NCI-H524 (cell line): ENCODE measurements around the gene ZNF521.
"Not testable (repeated sequence)": the region's sequence is repeated elsewhere in the genome, so short reads cannot be mapped to it uniquely, and the experiment has no call there.

ENCODE experiments used
- DNase-seq, 2 experiments: peaks; one replicate each; lab custom pipeline; 2025; lab: John Stamatoyannopoulos, UW

ZNF521 gene

GRCh38 chr18:25289001-25289631 is 62.9 kb downstream of the ZNF521 start:
- no peak for DNase-seq

- DNase-seq: no peak
These were observed 63.5 kb downstream of the ZNF521 start for GRCh38 chr18:25288340-25288938.

DNA sequence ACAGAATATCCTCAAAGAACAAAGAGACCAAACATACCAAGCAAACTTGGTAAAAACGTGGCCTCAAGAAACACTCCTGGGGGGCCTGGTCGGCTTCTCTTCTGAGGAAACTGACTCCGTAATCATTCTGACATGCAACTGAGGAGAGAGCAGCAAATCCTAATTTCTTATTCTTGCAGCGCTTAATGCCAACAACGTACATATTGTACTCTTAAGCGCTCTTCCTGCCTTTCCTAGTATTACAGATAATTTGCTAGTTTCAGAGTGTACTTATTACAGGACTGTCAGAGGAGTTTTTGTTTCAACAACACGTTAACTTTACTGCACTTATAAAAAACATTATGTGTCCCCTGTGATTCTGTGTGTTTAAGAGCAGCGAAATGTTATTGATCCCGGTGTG is 64.9 kb downstream of the ZNF521 start:
- no peak for DNase-seq

- peak; percentile 9 to 65 for DNase-seq
These were observed 67.0 kb downstream of the ZNF521 start for GRCh38 chr18:25284861-25285550.

DNA sequence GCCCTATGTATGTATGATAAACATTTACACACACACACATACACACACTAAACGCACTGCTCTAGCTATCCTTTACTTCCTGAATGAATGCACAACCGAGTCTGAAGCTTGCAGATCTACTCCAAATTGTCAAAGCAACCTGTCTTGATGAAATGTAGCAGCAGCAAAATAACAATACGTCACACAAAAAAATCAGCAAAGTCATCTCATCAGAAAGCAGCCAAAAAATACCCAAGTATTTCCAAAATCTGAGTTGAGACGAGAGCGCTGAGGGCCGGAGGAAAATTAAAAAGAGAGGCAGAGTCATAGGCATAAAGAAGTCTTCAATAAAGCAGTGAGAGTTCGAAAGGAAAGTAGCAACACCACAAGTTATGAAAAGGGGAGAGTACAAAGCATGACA is 67.7 kb downstream of the ZNF521 start:
- no peak for DNase-seq

GRCh38 chr18:25283781-25284180 is 68.2 kb downstream of the ZNF521 start:
- no peak for DNase-seq

DNA sequence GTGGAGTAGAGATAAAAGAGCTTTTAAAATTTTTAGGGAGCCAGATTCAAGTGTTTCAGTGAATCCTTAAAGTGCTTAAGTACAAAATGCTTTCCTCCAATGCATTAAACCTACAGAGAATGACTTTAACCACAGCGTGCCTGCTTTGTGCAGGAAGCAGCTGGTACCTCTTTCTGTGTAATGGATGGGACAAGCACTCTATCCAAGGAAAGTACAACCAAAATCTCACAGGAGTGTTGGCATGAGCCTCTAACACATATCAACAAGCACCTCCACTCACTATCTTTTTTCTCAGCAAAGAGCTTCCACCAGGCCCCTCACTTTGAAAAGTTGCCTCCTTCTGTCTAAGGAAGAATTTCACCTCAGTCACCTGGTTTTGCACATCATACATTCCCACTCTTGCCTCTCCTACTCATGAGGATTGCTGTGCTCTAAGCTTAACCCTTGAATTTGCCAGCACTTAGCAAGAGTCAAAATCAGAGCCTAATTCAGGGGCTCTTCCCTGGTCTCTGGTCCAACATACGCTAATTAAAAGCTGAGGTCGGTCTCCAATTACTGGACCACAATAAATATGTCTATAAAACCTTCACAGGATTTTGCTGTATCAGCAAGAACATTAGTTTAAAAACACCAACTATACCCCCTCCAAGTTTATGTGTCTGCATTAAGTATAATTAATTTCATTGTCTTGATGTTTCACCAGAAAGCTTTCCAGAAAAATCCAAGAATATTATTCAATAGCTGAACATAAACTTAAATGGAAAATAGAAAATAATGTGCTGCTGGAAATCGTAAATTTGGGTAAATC is 68.9 kb downstream of the ZNF521 start:
- DNase-seq: peak in 1 of 2 experiments; percentile 9

GRCh38 chr18:25282282-25282681 is 69.7 kb downstream of the ZNF521 start:
- DNase-seq: no peak

- no peak for DNase-seq
These were observed 70.4 kb downstream of the ZNF521 start for GRCh38 chr18:25281556-25281955.

DNA sequence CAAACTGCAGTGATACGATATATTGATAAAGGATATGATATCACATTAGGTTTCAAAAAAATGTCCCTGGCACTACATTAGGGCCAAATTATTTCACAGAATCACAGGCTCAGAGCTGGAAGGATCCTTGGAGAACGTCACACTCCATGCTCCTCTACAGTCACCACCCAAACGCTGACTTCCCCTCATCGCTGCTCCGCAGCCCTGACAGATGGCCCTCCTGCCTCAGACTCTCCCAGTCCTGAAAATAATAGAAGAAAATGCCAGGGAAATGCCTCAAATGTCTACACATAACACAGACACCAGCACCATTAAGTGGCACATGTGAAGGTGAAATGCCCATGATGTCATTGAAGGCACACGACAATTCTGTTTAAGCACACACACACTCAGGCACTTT is 72.0 kb downstream of the ZNF521 start:
- DNase-seq: peak; percentile 9 to 46

DNA sequence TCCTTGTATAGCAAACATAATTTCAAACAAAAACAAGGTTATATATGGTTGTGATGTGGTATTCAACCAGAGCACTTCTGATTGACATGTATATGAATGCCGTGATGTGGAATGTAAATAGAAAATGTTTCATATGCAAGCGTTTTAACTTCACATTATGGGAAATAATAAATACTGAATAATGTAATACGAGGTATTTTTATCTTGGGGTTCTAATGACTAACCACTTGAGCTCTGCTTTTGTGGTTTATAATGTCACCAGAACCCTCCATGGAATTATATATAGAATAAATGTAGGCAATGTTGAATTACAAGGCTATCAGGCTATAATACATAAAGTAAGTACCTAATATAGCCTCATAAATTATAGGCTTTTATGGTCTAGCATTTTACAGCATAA is 72.4 kb downstream of the ZNF521 start:
- DNase-seq: no peak

DNA sequence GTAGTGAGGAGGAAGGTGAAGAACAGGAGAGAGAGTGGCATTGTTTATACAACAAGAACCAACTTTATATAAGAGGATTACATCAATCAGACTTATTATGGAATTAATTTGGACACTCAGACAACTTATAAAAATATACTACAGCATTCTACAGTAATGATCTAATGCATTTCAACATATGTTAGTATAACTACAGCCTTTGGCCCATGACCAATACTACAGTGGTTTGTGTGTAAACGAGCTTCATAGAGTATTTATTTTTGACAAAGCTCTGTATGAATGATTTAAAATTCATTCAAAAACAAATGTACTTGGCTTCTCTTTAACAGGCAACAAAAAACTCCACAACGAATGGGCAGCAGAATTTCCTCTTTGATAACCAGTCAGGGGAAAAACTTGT is 72.8 kb downstream of the ZNF521 start:
- peak in 1 of 2 experiments; percentile 37 for DNase-seq

DNA sequence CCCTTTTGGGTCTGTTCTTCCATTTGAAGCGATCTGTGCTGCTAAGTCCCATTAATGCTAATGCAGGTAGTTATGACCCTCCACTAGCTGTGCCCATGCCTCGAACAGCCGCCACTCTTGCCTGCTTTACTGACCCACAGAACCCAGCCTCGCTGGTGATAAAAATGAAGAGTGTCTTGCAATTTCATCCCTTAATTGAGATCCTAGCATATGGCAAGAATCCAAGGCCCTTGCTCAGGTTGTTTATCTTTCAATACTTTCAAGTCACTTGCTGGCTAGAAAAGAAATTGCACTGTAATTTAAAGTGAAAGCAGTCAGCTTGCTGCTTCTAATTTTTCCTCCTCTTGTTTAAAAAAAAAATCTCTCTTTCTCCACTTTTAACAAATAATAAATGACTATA is 73.6 kb downstream of the ZNF521 start:
- DNase-seq: peak; percentile 72 to 81

- DNase-seq: no peak
These were observed 76.5 kb downstream of the ZNF521 start for GRCh38 chr18:25275412-25276001.

GRCh38 chr18:25274926-25275325 is 77.0 kb downstream of the ZNF521 start:
- DNase-seq: no peak

DNA sequence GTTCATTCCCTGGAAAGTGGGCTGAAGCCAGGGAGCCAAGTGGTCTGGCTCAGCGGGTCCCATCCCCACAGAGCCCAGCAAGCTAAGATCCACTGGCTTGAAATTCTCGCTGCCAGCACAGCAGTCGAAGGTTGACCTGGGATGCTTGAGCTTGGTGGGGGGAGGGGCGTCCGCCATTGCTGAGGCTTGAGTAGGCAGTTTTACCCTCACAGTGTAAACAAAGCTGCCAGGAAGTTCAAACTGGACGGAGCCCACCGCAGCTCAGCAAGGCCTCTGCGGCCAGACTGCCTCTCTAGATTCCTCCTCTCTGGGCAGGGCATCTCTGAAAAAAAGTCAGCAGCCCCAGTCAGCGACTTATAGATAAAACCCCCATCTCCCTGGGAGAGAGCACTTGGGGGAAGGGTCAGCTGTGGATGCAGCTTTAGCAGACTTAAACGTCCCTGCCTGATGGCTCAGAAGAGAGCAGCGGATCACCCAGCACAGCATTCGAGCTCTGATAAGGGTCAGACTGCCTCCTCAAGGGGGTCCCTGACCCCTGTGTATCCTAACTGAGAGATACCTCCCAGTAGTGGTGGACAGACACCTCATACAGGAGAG is 84.9 kb downstream of the ZNF521 start:
- DNase-seq: not testable (repeated sequence)

DNA sequence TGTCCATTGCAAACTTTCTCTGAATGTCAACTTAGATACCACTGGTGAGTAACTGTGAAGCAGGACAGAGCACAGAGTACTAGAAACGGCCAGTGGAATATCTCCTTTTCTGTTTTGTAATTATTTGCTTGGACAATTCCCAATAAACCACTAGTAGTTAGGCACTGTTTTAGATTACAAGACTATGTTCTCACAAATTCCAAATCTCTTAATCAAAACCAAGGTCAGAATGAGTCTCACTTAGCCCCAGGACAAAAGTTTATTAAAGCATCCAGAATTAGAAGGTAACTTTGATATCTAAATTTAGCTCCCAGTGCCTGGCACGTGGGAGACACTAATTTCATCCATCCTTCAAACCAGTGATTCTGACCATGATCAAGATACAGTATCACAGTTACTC is 89.0 kb downstream of the ZNF521 start:
- no peak for DNase-seq

DNA sequence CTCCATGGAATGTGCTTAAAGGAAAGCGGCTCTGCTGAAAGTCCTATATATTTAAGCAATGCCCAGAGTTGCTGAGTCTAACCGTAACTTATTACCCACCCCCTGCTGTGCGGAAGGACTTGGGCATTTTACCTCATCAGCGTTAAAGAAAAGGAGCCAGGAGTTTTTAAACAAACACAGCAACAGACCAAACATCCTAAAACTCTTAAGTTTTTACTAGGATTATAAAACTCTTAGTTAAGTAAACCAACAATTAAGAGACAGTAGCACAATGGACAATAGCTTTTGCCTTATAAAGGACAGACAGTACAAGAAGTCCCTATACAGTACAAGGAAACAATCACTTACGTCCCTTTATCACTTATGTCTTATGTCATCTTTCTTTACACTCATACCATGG is 90.2 kb downstream of the ZNF521 start:
- no peak for DNase-seq

GRCh38 chr18:25256439-25256838 is 95.5 kb downstream of the ZNF521 start:
- DNase-seq: no peak

DNA sequence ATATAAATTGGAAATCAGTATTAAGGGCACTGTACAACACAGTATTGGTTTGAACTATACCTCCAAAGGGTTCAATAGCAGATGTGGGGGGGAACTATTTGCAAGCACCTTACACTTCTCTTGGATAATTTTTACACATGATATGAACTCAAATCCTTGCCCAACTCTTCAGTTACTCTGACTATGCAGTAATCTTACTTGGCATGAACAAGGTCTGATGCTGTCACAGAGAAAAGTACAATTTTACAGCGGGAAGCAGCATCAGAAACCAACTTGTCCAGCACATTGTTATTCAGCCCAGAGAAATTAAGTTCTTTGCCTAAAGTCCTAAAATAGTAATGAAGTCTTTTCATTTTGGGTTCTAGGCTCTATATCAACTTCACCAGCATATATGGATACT is 98.2 kb downstream of the ZNF521 start:
- no peak for DNase-seq

GRCh38 chr18:25253136-25253535 is 98.8 kb downstream of the ZNF521 start:
- DNase-seq: no peak

GRCh38 chr18:25251068-25251467 is 100.9 kb downstream of the ZNF521 start:
- DNase-seq: no peak
